ENCODE results near the gene AIF1L.

- TF ChIP-seq, protein P1, sequence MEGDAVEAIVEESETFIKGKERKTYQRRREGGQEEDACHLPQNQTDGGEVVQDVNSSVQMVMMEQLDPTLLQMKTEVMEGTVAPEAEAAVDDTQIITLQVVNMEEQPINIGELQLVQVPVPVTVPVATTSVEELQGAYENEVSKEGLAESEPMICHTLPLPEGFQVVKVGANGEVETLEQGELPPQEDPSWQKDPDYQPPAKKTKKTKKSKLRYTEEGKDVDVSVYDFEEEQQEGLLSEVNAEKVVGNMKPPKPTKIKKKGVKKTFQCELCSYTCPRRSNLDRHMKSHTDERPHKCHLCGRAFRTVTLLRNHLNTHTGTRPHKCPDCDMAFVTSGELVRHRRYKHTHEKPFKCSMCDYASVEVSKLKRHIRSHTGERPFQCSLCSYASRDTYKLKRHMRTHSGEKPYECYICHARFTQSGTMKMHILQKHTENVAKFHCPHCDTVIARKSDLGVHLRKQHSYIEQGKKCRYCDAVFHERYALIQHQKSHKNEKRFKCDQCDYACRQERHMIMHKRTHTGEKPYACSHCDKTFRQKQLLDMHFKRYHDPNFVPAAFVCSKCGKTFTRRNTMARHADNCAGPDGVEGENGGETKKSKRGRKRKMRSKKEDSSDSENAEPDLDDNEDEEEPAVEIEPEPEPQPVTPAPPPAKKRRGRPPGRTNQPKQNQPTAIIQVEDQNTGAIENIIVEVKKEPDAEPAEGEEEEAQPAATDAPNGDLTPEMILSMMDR (IDR thresholded peaks at IDR 0.05; ENCODE audit: insufficient read depth, low read length, poor library complexity, severe bottlenecking): no peak
- TF ChIP-seq EZH2phosphoT487 (conservative IDR thresholded peaks at IDR 0.05; ENCODE audit: low read length): no peak
Measured at GRCh38 chr9:131050831-131051230, 45.5 kb upstream of the AIF1L start.
